ENCODE data around the gene LAPTM5.

The LAPTM5 gene

GRCh38 chr1:30727824-30728223 lies 29.8 kb downstream of the LAPTM5 start:
- DNase-seq: no peak

GRCh38 chr1:30726773-30727684 lies 30.5 kb downstream of the LAPTM5 start:
- no peak for DNase-seq

DNA sequence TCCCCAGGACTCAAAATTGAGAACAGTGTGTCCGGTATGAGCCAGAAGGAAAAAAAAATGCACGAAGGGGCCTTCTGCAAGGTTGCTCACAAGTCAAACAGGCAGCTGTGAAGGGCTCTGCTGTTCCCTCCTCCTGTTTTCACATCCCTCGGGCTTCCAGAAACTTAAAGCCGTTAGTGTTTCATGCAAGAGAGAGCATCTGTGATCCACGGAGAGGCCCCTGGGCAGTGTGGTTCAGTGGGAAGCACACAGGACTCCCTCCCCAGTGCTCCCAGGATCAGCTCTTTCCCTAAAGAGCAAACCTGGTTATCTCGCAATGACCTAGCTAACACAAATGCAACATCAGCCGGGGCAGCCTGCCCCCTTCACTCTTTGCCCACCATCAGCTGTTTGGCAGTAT lies 31.3 kb downstream of the LAPTM5 start:
- no peak for DNase-seq

DNA sequence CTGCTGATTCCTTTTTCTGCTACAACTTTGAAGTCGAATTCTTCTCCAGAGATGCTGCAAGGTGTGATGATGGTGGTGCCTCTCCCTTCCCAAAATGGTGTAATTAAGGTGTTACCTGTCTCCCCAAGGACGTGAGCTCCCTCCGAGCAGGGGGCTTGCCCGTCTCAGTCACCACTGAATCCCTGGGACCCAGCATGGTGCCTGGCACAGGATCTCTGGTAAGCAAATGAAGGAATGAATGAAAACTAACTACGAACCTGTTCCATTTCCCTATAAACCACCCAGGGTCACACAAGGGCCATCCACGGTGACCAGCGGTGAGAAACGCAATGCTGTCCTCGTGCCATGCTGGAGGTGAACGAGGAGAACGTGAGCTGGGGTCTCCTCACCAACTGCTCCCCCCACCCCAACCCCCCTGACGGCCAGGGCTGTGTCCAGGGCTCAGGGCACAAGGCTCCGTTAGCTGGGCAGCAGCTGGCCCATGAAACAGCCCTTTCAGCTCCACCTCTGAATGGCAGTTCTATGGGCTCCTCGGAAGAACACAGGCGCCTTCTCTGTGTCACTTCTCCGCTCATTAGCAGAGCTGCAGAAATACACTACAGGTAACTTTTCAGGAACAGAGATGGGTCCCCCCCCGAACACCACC lies 32.0 kb downstream of the LAPTM5 start:
- DNase-seq: no peak

DNA sequence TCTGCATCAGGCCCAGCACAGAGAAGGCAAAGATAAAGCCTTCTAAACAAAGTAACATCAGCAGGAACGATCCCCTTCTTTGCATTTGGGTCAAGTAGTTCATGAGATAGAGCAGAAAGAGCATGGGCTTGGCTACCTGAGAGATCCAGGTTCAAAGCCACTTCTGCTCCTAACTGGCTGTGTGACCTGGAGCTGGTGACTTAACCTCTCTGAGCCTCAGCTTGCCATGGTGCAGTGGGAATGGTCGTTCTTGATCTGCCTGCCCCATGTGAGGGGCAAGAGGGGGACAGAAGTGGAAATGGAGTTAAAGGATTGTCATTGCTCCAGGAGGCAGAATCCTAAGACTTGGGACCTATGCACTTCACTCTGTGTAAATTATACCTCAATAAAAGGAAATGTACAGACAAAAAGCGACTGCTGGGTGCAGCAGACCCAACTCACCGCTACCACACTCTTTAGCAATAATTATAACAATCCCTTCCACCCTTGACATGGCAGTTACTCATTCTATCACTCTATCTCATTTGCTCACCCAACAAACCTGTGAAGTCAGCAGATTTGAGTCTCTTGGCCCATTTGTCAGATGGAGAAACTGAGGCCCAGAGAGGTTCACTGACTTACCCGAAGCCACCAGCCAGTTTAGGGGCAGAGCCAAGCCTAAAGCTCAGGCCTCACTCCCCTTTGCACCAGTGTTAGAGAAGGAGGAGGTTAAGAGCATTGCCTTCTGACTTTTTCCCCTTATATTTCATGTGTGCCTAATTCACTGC lies 32.7 kb downstream of the LAPTM5 start:
- no peak for DNase-seq

GRCh38 chr1:30724175-30724574 lies 33.4 kb downstream of the LAPTM5 start:
- DNase-seq: no peak

DNA sequence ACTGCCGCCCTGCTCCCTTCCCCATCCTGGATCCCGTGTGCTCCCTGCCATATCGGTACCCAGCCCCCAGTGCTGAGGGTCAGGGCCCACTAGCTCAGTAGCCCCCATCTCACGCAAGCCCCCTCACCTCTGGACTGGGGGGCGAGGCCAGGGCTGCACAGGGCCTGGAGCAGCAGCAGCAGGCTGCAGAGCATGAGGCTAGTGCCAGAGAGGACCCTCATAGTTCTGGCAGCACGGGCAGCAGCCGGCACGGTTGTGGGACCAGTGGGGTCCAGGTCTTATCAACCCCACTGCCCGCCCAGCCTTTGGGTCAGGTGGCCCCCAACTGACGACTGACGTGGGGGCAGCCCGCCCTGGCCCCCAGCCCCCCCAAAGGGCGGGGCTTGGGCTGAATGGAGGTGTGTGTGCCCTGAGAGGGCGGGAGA lies 34.2 kb downstream of the LAPTM5 start, which contains the start of gene MATN1:
Gene MATN1, minus strand, starts transcription at position 255 of the 425 bp plus-strand sequence. Its CDS starts 34 bp downstream, at position 221.
- DNase-seq: no peak

GRCh38 chr1:30721812-30722537 lies 35.6 kb downstream of the LAPTM5 start:
- DNase-seq: no peak

GRCh38 chr1:30721341-30721793 lies 36.2 kb downstream of the LAPTM5 start:
- no peak for DNase-seq

GRCh38 chr1:30720271-30721223 lies 37.0 kb downstream of the LAPTM5 start:
- no peak for DNase-seq

DNA sequence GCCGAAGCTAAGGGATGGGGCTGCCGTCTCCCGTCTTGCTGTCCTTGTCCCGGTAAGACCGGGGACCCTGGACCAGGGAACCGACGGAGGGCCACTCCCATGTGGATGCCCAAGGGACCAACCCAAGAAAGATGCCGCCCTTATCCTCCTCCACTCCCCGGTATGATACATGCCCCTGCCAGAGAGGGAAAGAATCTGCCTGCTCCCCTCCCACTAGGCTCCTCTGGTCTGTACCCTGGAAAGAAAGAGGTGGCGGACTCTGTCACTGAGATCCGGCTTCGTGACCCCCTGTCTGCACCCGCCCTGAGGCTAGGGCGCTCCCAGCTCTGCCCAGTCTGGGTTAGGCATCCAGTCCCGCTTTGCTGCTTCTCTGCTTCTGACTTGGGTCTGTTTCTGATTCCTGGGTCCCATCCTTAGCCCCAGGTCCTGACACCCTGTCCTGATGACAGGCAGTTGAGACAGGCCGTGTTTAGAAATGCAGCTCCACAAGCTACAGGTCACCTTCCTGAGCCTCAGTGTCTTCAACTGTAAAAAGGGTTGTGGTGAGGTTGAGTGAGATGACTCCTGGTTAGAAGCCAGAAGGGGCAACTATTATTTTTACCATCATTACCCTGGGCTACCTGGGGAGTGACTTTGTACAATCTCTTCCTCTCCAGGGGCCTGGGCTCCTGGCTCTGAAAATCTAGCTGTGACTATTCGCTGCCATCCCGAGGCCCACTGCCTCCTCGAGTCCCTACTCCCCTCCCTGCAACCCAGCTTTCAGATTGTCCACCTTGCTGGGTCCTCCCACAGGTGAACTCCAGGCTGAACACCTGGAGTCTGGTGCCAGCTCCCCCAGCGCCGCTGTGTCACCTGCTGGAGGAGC lies 37.9 kb downstream of the LAPTM5 start:
- DNase-seq: peak; percentile 29 to 40

- peak; percentile 93 to 95 for DNase-seq
These were observed 38.8 kb downstream of the LAPTM5 start for GRCh38 chr1:30718636-30719405.

GRCh38 chr1:30718091-30718635 lies 39.4 kb downstream of the LAPTM5 start:
- peak; percentile 93 to 95 for DNase-seq

DNA sequence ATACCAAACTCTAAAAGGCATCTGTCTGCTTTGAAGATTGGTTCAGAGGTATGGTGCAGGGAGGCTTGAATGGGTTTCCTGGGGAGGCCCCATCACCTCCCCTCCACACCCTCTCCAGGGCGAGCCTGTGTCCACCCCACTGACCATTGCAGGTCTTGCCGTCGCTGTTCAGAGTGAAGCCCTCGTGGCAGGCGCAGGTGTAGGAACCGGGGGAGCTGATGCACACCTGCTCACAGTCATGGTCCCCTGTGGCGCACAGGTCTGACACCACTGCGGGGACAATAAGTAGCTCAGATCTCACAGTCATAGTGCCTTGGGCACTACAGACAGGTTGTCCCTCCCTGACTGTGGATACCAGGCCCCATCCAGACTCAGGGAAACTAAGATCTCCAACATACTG lies 40.9 kb downstream of the LAPTM5 start:
- no peak for DNase-seq

DNA sequence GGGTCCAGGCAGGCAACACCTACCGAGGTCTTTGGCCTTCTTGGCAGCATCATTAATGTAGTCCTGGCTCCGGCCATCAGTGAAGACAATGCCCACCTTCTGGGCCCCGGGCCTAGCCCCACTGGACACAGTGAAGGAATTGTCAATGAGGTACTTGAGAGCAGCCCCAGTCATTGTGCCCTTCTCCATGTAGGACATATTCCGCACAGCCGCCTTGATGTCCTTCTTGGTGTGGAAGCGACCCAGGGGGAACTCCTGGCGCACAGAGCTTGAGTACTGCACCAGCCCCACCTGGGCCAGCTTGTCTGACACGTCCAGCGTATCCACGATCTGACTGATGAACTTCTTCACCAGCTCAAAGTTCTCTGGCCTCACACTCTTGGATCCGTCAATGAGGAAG lies 41.7 kb downstream of the LAPTM5 start:
- DNase-seq: no peak

- no peak for DNase-seq
These were observed 42.4 kb downstream of the LAPTM5 start for GRCh38 chr1:30715216-30715615.

- DNase-seq: no peak
These were observed 43.0 kb downstream of the LAPTM5 start for GRCh38 chr1:30714536-30715090.

DNA sequence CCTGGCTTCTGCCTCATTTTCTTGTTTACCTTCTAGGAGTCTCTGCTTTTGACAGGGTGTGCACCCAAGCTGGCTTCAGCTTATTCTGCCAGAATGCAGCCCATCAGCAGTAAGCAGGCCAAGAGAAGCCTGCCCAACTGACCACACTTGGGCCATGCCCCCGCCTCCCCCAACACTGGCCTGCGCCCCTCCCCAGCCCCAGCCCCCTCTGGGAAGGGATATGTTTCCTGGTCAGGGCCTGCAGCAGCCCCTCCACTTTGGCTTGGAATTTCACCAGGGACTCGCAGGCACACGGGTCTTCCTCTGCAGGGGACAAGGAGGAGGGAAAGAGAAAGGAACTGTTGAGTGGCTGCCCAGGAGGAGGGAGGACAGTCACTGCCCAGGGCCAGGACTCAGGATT lies 43.5 kb downstream of the LAPTM5 start:
- DNase-seq: no peak

- no peak for DNase-seq
These were observed 44.3 kb downstream of the LAPTM5 start for GRCh38 chr1:30713311-30713710.

Data from AML-193 (cell line).